IPS-20b (cell line): ENCODE results near the gene SLC10A4.

Experiments
- H3K27ac ChIP-seq: one replicate; pipeline ENCODE4 v1.5.1; 2013; ENCODE audit warnings: low read length
- H3K27me3 ChIP-seq: 2 replicates; pipeline ENCODE4 v1.6.1; 2013; ENCODE audit warnings: mild to moderate bottlenecking, low read length, inconsistent platforms; ENCODE audit not compliant: insufficient read depth
- H3K36me3 ChIP-seq: 2 replicates; pipeline ENCODE4 v1.6.1; 2013; ENCODE audit warnings: low read depth, mild to moderate bottlenecking, inconsistent platforms, low read length, moderate library complexity; ENCODE audit not compliant: insufficient read depth
- H3K4me1 ChIP-seq: 2 replicates; pipeline ENCODE4 v1.6.1; 2013; ENCODE audit warnings: mild to moderate bottlenecking, control low read depth, inconsistent platforms, low read length, moderate library complexity; ENCODE audit not compliant: insufficient read depth
- H3K4me3 ChIP-seq: 2 replicates; pipeline ENCODE4 v1.5.1; 2013; ENCODE audit warnings: mild to moderate bottlenecking, low read length, inconsistent platforms
- H3K9ac ChIP-seq: 2 replicates; pipeline ENCODE4 v1.6.1; 2013; ENCODE audit warnings: low read depth, mild to moderate bottlenecking, inconsistent platforms, low read length, moderate library complexity
- H3K9me3 ChIP-seq: 2 replicates; pipeline ENCODE4 v1.6.1; 2013; ENCODE audit warnings: mild to moderate bottlenecking, low read depth, low read length, inconsistent platforms; ENCODE audit not compliant: insufficient read depth

The SLC10A4 gene

GRCh38 chr4:48506716-48507115 lies 23.6 kb downstream of the SLC10A4 start:
- Histone ChIP-seq H3K27me3 (no peaks in the 10 kb centered on the region), H3K36me3 (peaks cover 69% of the 10 kb centered on the region), H3K4me1 (no peaks in the 10 kb centered on the region; the same call in 1 of the 2 replicates), H3K9ac (no peak overlapping the region), H3K9me3 (no peaks in the 10 kb centered on the region), H3K27ac (no peak overlapping the region), H3K4me3 (no peak overlapping the region)

GRCh38 chr4:48509543-48509942 lies 26.4 kb downstream of the SLC10A4 start:
- Histone ChIP-seq H3K4me1 (no peaks in the 10 kb centered on the region), H3K9ac (no peak overlapping the region), H3K27ac (no peak overlapping the region), H3K4me3 (no peak overlapping the region), H3K9me3 (no peaks in the 10 kb centered on the region), H3K27me3 (no peaks in the 10 kb centered on the region), H3K36me3 (peaks cover 82% of the 10 kb centered on the region)

- Histone ChIP-seq H3K9ac (no peak overlapping the region), H3K9me3 (no peaks in the 10 kb centered on the region), H3K36me3 (peaks cover 75% of the 10 kb centered on the region)
Observed at GRCh38 chr4:48518143-48518542, 35.0 kb downstream of the SLC10A4 start.

GRCh38 chr4:48526406-48526805 lies 43.3 kb downstream of the SLC10A4 start:
- Histone ChIP-seq H3K27ac (no peak overlapping the region), H3K9me3 (no peaks in the 10 kb centered on the region), H3K4me3 (no peak overlapping the region), H3K27me3 (no peaks in the 10 kb centered on the region), H3K36me3 (peaks cover 95% of the 10 kb centered on the region), H3K9ac (no peak overlapping the region), H3K4me1 (no peaks in the 10 kb centered on the region)

More at GRCh38 chr4:48518143-48518542, 35.0 kb downstream of the SLC10A4 start:
- Histone ChIP-seq H3K4me3 (no peak overlapping the region), H3K27ac (no peak overlapping the region), H3K4me1 (no peaks in the 10 kb centered on the region), H3K27me3 (no peaks in the 10 kb centered on the region)

GRCh38 chr4:48538358-48538757 lies 55.2 kb downstream of the SLC10A4 start:
- no peak overlapping the region for H3K9ac ChIP-seq
- peaks cover 12% of the 10 kb centered on the region; the same call in 1 of the 2 replicates for H3K4me1 ChIP-seq
- no peak overlapping the region for H3K4me3 ChIP-seq
- H3K27me3 ChIP-seq, result no peaks in the 10 kb centered on the region
- H3K9me3 ChIP-seq, result no peaks in the 10 kb centered on the region
- H3K27ac ChIP-seq, result no peak overlapping the region
- peaks cover 72% of the 10 kb centered on the region for H3K36me3 ChIP-seq
